Measurements from ENCODE around the gene SCARB1. TPM values are rescaled to one million over a fixed set of nuclear protein-coding genes. Genes with fewer than 3 reads are reported as not detected.

SCARB1 gene
- total RNA-seq, 1 experiment from 2014 or later = 31.3 TPM

- H3K36me3 Mint-ChIP-seq (ENCODE audit: insufficient read depth in 1 of 3, low read depth in 3 of 3) = peaks cover 7 to 19% (median 9%) of the 10 kb centered on the region in 3 experiments; a peak in 6 of 7 replicates
- Histone ChIP-seq H3T11ph (ENCODE audit: low read length) (no peak overlapping the region), H3K18ac (ENCODE audit: insufficient read length, low read depth, low read length) (no peak overlapping the region), H3K4ac (ENCODE audit: low read depth, low read length) (no peak overlapping the region), H3K79me2 (ENCODE audit: insufficient read depth, low read length) (no peaks in the 10 kb centered on the region), H4K20me1 (ENCODE audit: control insufficient read depth, insufficient read depth, insufficient read length) (no peaks in the 10 kb centered on the region), H4K5ac (ENCODE audit: insufficient read length, low read depth, low read length) (no peak overlapping the region), H2BK5ac (ENCODE audit: insufficient read length, low read length) (no peak overlapping the region), H3K23ac (ENCODE audit: insufficient read length, low read depth, low read length) (no peak overlapping the region), H2BK20ac (ENCODE audit: low read depth, low read length, poor library complexity, severe bottlenecking) (no peak overlapping the region), H3K27ac (ENCODE audit: insufficient read length, low read depth, low read length) (no peak overlapping the region), H3K56ac (ENCODE audit: insufficient read length, low read depth, low read length) (no peak overlapping the region), H4K91ac (ENCODE audit: insufficient read length, low read depth, low read length) (no peak overlapping the region), H2AK5ac (ENCODE audit: insufficient read length, low read length) (no peak overlapping the region), H3K9me3 (ENCODE audit: control insufficient read depth, low read depth, low read length) (no peaks in the 10 kb centered on the region), H3K4me1 (ENCODE audit: insufficient read depth, low read length) (no peaks in the 10 kb centered on the region), H3K14ac (ENCODE audit: insufficient read depth, low read length) (no peak overlapping the region), H3K9ac (ENCODE audit: extremely low read depth, insufficient read length, low read length) (no peak overlapping the region), H3K23me2 (ENCODE audit: insufficient read length, low read depth, low read length, poor library complexity, severe bottlenecking) (no peaks in the 10 kb centered on the region), H4K8ac (replicated peaks; ENCODE audit: insufficient read length, low read depth, low read length) (no peak overlapping the region), H2AFZ (ENCODE audit: low read length) (no peak overlapping the region), H2BK12ac (ENCODE audit: insufficient read length, low read depth, low read length) (no peak overlapping the region), H3K79me1 (ENCODE audit: insufficient read depth, low read depth, low read length, poor library complexity, severe bottlenecking) (no peaks in the 10 kb centered on the region), H2BK15ac (ENCODE audit: low read depth, low read length) (no peak overlapping the region), H3K27me3 (ENCODE audit: insufficient read depth, low read length) (no peaks in the 10 kb centered on the region), H2BK120ac (ENCODE audit: low read depth, low read length, poor library complexity, severe bottlenecking) (no peak overlapping the region), H3K4me2 (ENCODE audit: insufficient read depth, insufficient read length, low read length) (no peak overlapping the region)
- peaks cover 9% of the 10 kb centered on the region for H3K27me3 Mint-ChIP-seq (ENCODE audit: low read depth)
- peak overlapping the region in 1 of 3 experiments; percentile 79; a peak in 1 of 7 replicates for H3K27ac Mint-ChIP-seq
- TF ChIP-seq, protein P1, sequence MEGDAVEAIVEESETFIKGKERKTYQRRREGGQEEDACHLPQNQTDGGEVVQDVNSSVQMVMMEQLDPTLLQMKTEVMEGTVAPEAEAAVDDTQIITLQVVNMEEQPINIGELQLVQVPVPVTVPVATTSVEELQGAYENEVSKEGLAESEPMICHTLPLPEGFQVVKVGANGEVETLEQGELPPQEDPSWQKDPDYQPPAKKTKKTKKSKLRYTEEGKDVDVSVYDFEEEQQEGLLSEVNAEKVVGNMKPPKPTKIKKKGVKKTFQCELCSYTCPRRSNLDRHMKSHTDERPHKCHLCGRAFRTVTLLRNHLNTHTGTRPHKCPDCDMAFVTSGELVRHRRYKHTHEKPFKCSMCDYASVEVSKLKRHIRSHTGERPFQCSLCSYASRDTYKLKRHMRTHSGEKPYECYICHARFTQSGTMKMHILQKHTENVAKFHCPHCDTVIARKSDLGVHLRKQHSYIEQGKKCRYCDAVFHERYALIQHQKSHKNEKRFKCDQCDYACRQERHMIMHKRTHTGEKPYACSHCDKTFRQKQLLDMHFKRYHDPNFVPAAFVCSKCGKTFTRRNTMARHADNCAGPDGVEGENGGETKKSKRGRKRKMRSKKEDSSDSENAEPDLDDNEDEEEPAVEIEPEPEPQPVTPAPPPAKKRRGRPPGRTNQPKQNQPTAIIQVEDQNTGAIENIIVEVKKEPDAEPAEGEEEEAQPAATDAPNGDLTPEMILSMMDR (conservative IDR thresholded peaks at IDR 0.05) = peak; percentile 66
- no peak overlapping the region for H3K4me3 Mint-ChIP-seq
- DNase-seq = peak; percentile 84
- peaks cover 13 to 17% of the 10 kb centered on the region in 2 experiments for H3K9me3 Mint-ChIP-seq
- WGBS (ENCODE audit: extremely low coverage, insufficient read length, low lambda C conversion rate) = no CpG with 5 or more reads among the region's 19 CpGs
- H3K4me1 Mint-ChIP-seq = peaks cover 31 to 33% of the 10 kb centered on the region in 2 experiments
These were observed 112.7 kb downstream of the SCARB1 start for GRCh38 chr12:124750787-124751471.
